ENCODE results near the gene GNA12.

DNA sequence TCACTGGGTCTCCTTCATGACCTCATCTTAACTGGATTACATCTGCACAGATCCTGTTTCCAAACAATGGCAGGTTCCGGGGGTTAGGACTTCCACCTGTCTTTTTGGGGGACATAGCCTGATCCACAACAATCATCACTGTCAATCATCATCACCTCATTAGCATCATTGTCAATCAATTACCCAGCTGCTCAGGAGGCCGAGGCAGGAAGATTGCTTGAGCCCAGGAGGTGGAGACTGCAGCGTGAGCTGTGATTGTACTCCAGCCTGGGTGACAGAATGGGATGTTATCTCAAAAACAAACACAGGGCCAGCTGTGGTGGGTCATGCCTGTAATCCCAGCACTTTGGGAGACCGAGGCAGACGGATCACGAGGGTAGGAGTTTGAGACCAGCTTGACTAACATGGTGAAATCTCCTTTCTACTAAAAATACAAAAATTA is 137.4 kb downstream of the GNA12 start:
- TF ChIP-seq RFX5 (IDR thresholded peaks at IDR 0.05; ENCODE audit: low read depth, low read length) (no peak), CEBPB (IDR thresholded peaks at IDR 0.05; ENCODE audit: low read depth, low read length) (no peak), POLR2A (IDR thresholded peaks at IDR 0.05; ENCODE audit: low read depth, low read length) (no peak), BHLHE40 (IDR thresholded peaks at IDR 0.05; ENCODE audit: low read depth, low read length) (no peak), FOS (IDR thresholded peaks at IDR 0.05; ENCODE audit: low read depth, low read length) (no peak), MAZ (IDR thresholded peaks at IDR 0.05; ENCODE audit: borderline replicate concordance, low read depth, low read length) (no peak), RAD21 (IDR thresholded peaks at IDR 0.05; ENCODE audit: low read length) (no peak), SMC3 (IDR thresholded peaks at IDR 0.05; ENCODE audit: low read depth, low read length) (no peak), RCOR1 (IDR thresholded peaks at IDR 0.05; ENCODE audit: insufficient replicate concordance, low read length) (no peak)
- TF ChIP-seq, protein P1, sequence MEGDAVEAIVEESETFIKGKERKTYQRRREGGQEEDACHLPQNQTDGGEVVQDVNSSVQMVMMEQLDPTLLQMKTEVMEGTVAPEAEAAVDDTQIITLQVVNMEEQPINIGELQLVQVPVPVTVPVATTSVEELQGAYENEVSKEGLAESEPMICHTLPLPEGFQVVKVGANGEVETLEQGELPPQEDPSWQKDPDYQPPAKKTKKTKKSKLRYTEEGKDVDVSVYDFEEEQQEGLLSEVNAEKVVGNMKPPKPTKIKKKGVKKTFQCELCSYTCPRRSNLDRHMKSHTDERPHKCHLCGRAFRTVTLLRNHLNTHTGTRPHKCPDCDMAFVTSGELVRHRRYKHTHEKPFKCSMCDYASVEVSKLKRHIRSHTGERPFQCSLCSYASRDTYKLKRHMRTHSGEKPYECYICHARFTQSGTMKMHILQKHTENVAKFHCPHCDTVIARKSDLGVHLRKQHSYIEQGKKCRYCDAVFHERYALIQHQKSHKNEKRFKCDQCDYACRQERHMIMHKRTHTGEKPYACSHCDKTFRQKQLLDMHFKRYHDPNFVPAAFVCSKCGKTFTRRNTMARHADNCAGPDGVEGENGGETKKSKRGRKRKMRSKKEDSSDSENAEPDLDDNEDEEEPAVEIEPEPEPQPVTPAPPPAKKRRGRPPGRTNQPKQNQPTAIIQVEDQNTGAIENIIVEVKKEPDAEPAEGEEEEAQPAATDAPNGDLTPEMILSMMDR (conservative IDR thresholded peaks at IDR 0.05; ENCODE audit: low read depth, low read length) = no peak

All from IMR-90 (cell line).